Mucosa of stomach (tissue), 1 donor: ENCODE measurements around the gene ZIC2.
"Not testable (repeated sequence)": the region's sequence is repeated elsewhere in the genome, so short reads cannot be mapped to it uniquely, and the experiment has no call there.

Experiments
- H3K27me3 ChIP-seq: one replicate; pipeline ENCODE4 v1.7.0; 2013; ENCODE audit warnings: mild to moderate bottlenecking, low read length; ENCODE audit not compliant: control insufficient read depth, insufficient read depth
- H3K36me3 ChIP-seq: one replicate; pipeline ENCODE4 v1.7.0; 2013; ENCODE audit warnings: low read length; ENCODE audit not compliant: control insufficient read depth, insufficient read depth
- H3K4me1 ChIP-seq: one replicate; pipeline ENCODE4 v1.7.0; 2013; ENCODE audit warnings: mild to moderate bottlenecking, low read length; ENCODE audit not compliant: control insufficient read depth, insufficient read depth
- H3K4me3 ChIP-seq: one replicate; pipeline ENCODE4 v1.7.0; 2013; ENCODE audit warnings: low read length
- H3K9ac ChIP-seq: one replicate; pipeline ENCODE4 v1.7.0; 2013; ENCODE audit warnings: mild to moderate bottlenecking, low read length, moderate library complexity
- H3K9me3 ChIP-seq: one replicate; pipeline ENCODE4 v1.7.0; 2013; ENCODE audit warnings: mild to moderate bottlenecking, low read length, moderate library complexity; ENCODE audit not compliant: control insufficient read depth
- donor health status: Pancreatic carcinoma.

The ZIC2 gene

DNA sequence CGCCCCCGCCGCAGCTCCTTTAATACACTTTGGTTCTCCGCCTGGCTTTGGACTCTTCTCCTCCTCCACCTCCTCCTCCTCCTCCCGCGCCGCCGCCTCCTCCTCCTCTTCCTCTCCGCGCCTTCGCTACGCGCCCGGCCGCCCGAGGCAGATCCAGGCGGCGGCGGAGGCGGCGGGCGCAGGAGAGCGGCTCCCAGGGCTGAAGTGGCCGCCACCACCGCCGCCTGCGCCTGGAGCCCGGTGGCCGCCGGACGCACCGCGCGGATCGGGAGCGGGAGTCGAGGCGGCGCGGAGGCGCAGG is at the start of gene ZIC2:
Gene ZIC2, plus strand, starts transcription at position 50 of the 301 bp plus-strand sequence. CDS start 281 bp downstream, outside the sequence.
- no peaks in the 10 kb centered on the region for H3K36me3 ChIP-seq
- H3K9ac ChIP-seq, result no peak within 1 kb of the TSS
- H3K9me3 ChIP-seq, result no peaks in the 10 kb centered on the region
- peaks cover 13% of the 10 kb centered on the region for H3K4me1 ChIP-seq
- no peak within 1 kb of the TSS for H3K4me3 ChIP-seq
- peaks cover 85% of the 10 kb centered on the region for H3K27me3 ChIP-seq

DNA sequence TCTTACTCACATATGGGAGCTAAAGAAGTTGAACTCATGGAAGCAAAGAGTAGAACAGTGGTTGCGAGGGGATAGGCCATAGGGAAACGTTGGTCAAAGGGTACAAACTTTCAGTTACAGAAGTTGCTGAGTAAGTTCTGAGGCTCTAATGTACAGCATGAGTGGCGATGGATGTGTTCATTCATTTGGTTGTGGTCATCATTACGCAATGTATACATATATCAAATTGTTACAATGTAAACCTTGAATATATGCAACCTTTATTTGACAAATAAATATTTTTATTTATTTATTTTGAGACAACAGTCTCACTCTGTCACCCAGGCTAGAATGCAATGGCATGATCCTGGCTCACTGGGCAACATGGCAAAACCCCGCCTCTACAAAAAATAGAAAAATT is 48.7 kb upstream of the ZIC2 start:
- no peaks in the 10 kb centered on the region for H3K9me3 ChIP-seq
- no peak overlapping the region for H3K9ac ChIP-seq
- no peak overlapping the region for H3K4me3 ChIP-seq
- H3K27me3 ChIP-seq, result no peaks in the 10 kb centered on the region
- H3K36me3 ChIP-seq, result no peaks in the 10 kb centered on the region
- H3K4me1 ChIP-seq, result no peaks in the 10 kb centered on the region

DNA sequence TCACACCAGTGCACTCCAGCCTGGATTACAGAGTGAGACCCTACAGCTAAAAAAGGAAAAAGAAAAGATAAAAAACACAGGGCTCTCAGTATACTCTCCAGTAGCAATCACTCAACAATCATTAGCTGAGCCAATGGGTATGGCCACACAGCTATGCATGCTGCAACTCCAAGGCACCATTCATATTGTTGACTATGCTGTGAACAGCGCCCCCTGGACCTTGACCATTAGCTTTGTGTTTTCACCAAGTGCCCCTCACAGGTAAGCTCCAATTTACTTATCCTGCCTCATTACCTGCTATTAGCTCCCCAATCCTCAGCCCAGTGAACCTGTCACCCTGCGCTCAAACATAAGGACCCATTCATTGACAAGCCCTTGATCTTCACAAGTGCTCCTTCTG is 45.8 kb upstream of the ZIC2 start:
- peaks cover 7% of the 10 kb centered on the region for H3K27me3 ChIP-seq

DNA sequence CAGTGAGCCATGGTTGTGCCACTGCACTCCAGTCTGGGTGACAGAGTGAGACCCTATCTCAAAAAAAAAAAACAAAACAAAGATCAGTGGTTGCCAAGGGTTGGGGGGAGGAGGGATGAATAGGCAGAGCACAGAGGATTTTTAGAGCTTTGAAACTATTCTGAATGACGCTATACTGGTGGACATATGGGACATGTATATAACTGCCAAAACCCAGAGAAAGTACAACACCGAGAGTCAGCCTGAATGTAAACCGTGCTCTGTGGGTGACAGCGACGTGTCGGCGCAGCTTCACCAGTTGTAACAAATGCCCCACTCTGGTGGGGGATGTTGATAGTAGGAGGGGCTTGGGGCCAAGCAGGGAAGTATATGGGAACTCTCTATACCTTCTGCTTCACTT is 42.9 kb upstream of the ZIC2 start:
- Histone ChIP-seq H3K36me3 (no peaks in the 10 kb centered on the region), H3K4me3 (no peak overlapping the region), H3K4me1 (no peaks in the 10 kb centered on the region), H3K27me3 (peaks cover 8% of the 10 kb centered on the region), H3K9ac (no peak overlapping the region), H3K9me3 (no peaks in the 10 kb centered on the region)

More for the DNA sequence above, 45.8 kb upstream of the ZIC2 start:
- Histone ChIP-seq H3K4me1 (no peaks in the 10 kb centered on the region), H3K36me3 (no peaks in the 10 kb centered on the region), H3K9ac (no peak overlapping the region), H3K9me3 (no peaks in the 10 kb centered on the region), H3K4me3 (no peak overlapping the region)

DNA sequence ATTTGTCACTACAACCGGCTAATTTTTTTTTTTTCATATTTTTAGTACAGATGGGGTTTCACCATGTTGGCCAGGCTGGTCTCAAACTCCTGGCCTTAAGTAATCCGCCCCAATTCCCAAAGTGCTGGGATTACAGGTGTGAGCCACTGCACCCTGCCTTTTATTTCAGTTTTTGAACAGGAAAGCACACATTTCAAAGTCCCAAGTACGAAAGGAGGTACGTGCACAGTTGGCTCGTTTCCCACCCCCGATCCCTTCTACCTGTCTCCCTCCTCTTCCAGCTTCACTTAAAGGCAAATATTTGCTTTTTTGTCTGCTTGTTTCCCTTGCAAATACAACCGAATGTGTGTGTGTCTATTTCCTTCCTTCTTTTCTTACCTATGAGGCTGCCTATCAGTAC is 40.5 kb upstream of the ZIC2 start:
- Histone ChIP-seq H3K4me3 (no peak overlapping the region), H3K9me3 (no peaks in the 10 kb centered on the region), H3K36me3 (no peaks in the 10 kb centered on the region), H3K27me3 (peaks cover 8% of the 10 kb centered on the region), H3K9ac (no peak overlapping the region), H3K4me1 (no peaks in the 10 kb centered on the region)

DNA sequence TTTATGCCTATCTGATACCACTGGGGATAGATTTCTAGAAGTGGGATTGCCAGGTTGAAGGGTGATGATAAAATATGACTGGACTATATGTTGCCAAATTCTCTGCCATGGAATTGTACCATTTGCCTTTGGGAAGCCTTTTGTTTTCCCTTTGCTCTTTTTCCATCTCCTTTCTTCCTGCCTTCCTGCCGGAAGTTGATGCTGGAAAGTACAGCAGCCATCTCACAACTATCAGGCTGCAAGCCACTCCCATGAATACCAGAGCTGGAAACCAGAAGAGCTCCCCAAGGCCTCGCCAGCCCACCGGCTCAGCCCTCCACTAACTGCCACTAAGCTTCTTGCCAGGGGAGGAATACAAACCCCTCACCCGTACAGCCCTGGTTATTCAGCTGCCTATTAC is 39.7 kb upstream of the ZIC2 start:
- Histone ChIP-seq H3K36me3 (no peaks in the 10 kb centered on the region), H3K27me3 (peaks cover 8% of the 10 kb centered on the region), H3K4me3 (no peak overlapping the region), H3K9ac (no peak overlapping the region), H3K9me3 (no peaks in the 10 kb centered on the region), H3K4me1 (no peaks in the 10 kb centered on the region)

DNA sequence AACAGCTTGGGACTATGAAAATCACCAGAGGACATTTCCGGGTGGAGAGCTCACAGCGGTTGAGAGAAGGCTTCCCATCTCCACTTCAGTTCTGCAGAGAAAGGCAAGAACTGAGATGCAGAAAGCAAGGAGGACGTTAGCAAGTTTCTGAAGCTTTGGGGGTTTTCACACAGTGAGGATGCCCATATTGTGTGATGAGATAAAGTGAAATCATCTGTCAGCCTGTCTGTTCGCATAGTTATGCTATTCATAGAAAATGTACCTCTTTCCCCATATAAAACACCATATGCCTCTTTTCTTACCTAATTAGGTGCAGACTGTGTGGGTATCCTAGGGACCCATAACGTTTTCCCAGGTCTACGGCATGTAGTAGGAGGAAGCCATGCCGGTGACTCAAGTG is 37.5 kb upstream of the ZIC2 start:
- Histone ChIP-seq H3K9ac (no peak overlapping the region), H3K4me1 (no peaks in the 10 kb centered on the region), H3K4me3 (no peak overlapping the region), H3K27me3 (peaks cover 8% of the 10 kb centered on the region), H3K9me3 (no peaks in the 10 kb centered on the region), H3K36me3 (no peaks in the 10 kb centered on the region)

DNA sequence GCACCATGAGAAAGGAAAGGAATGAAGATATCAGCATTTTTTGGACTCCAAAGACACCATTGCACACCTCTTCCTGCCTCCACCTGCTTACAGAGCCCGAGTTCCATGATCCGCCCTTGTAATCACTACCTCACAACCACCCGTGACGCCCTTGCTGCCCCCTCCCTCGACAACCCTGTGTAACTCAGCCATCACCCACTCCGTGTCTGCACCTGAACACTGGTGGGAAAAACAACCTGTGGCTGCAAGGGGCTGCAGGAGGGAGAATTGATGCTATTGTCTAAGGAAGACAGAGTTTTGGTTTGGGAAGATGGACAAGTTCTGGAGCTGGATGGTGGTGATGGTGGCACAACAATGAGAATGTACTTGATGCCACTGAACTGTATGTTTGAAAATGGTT is 37.0 kb upstream of the ZIC2 start:
- Histone ChIP-seq H3K4me1 (peaks cover 4% of the 10 kb centered on the region), H3K9me3 (no peaks in the 10 kb centered on the region), H3K9ac (no peak overlapping the region), H3K36me3 (no peaks in the 10 kb centered on the region), H3K4me3 (no peak overlapping the region), H3K27me3 (peaks cover 10% of the 10 kb centered on the region)

DNA sequence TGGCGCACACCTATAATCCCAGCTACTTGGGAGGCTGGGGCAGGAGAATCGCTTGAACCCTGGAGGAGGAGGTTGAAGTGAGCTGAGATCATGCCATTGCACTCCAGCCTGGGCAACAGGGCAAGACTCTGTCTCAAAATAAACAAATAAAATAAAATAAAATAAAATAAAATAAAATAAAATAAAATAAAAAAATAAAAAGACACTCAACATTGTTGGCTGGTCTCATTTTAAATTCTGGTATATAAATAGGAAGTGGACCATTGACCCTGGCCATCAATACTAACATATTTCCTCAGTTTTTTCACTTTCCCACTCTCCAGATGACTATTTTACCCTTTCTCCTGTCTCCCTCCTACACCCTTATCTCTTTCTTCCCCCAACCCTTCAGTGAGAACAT is 36.1 kb upstream of the ZIC2 start:
- H3K9me3 ChIP-seq, H3K4me3 ChIP-seq, H3K36me3 ChIP-seq, H3K9ac ChIP-seq, H3K4me1 ChIP-seq: not testable (repeated sequence)
- peaks cover 12% of the 10 kb centered on the region for H3K27me3 ChIP-seq

DNA sequence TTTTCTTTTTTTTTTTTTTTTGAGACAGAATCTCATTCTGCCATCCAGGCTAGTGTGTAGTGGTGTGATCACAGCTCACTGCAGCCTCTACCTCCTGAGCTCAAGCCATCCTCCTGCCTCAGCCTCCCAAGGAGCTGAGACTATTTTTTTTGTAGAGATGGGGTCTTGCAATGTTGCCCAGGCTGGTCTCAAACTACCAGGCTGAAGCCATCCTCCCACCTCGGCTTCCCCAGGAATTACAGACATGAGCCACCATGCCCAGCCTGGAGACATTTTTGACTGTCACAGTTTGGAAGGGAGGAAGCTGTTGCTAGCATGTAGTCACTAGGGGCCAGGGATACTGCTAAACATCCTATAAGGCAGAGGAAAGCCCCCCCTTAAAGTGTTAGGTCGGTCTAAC is 33.9 kb upstream of the ZIC2 start:
- Histone ChIP-seq H3K9ac (no peak overlapping the region), H3K9me3 (no peaks in the 10 kb centered on the region), H3K4me3 (no peak overlapping the region), H3K4me1 (peaks cover 7% of the 10 kb centered on the region), H3K27me3 (peaks cover 15% of the 10 kb centered on the region), H3K36me3 (no peaks in the 10 kb centered on the region)

DNA sequence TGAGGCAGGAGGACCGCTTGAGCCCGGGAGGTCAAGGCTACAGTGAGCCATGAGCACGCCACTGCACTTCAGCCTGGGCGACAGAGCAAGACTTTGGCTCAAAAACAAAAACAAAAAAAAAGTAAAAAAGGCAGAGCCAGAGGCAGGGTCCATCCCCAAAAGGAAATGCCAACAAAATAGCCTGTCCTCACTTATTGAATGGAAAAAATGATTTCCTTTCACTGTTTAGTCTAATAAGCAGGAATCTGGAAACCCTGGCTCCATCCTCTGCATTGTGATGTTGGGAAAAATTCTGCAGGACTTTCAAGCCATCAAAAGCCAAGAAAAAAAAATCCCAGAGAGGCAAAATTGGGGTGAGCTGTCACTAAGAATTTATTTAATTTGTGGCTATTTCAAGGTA is 33.2 kb upstream of the ZIC2 start:
- H3K27me3 ChIP-seq, result peaks cover 22% of the 10 kb centered on the region
- no peak overlapping the region for H3K9ac ChIP-seq
- no peaks in the 10 kb centered on the region for H3K36me3 ChIP-seq
- H3K9me3 ChIP-seq, result no peaks in the 10 kb centered on the region
- no peak overlapping the region for H3K4me3 ChIP-seq
- peaks cover 7% of the 10 kb centered on the region for H3K4me1 ChIP-seq

DNA sequence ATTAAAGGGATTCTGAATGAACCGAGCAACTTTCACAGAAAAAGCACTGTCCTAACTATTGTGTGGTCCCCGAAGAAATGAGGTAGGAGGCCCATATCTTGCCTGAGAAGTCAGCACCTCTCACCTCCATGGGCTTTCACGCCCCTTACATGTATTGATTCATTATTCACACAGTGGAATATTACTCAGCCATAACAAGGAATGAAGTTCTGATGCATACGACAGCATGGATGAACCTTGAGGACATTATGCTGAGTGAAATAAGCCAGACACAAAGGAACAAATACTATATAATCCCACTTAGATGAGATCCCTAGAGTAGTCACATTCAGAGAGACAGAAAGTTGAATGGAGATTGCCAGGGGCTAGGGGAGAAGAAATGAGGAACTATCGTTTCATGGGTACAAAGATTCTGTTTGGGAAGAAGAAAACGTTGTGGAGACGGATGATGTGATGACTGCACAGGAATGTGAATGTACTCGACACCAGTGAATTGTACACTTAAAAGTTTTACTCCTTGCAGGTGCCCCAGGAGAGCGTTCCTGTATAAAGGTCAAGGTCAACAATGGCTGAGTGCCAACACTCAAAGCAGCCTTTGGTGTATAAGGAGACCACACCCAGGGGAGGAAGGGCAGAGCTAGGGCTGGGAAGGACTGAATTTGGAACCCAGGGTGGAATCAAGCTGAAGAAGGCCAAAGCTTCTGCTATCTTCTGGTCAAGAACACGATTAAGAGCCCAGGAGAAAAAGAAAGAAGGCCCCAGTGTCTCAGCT is 32.5 kb upstream of the ZIC2 start:
- Histone ChIP-seq H3K4me3 (no peak overlapping the region), H3K4me1 (peaks cover 7% of the 10 kb centered on the region), H3K36me3 (no peaks in the 10 kb centered on the region), H3K27me3 (peaks cover 29% of the 10 kb centered on the region), H3K9me3 (no peaks in the 10 kb centered on the region), H3K9ac (no peak overlapping the region)
